Measurements from ENCODE around the gene CCDC174.

Gene CCDC174

GRCh38 chr3:14689247-14689980 is 37.9 kb downstream of the CCDC174 start:
- no peak overlapping the region for H3K4me3 ChIP-seq
- no peak overlapping the region for H3K27ac ChIP-seq

- Histone ChIP-seq H3K4me3 (no peak overlapping the region), H3K27ac (no peak overlapping the region)
Observed at GRCh38 chr3:14691239-14691638, 39.7 kb downstream of the CCDC174 start.

GRCh38 chr3:14691719-14692118 is 40.2 kb downstream of the CCDC174 start:
- Histone ChIP-seq H3K4me3 (no peak overlapping the region), H3K27ac (no peak overlapping the region)

- Histone ChIP-seq H3K4me3 (no peak overlapping the region), H3K27ac (no peak overlapping the region)
Observed at GRCh38 chr3:14698601-14699244, 47.2 kb downstream of the CCDC174 start.

GRCh38 chr3:14699643-14700042 is 48.1 kb downstream of the CCDC174 start:
- H3K27ac ChIP-seq: no peak overlapping the region

GRCh38 chr3:14700891-14701290 is 49.3 kb downstream of the CCDC174 start:
- Histone ChIP-seq H3K4me3 (no peak overlapping the region), H3K27ac (no peak overlapping the region)

More at GRCh38 chr3:14699643-14700042, 48.1 kb downstream of the CCDC174 start:
- H3K4me3 ChIP-seq: no peak overlapping the region

GRCh38 chr3:14701676-14702075 is 50.1 kb downstream of the CCDC174 start:
- H3K27ac ChIP-seq: no peak overlapping the region
- H3K4me3 ChIP-seq: no peak overlapping the region

GRCh38 chr3:14703128-14703750 is 51.7 kb downstream of the CCDC174 start:
- H3K27ac ChIP-seq: no peak overlapping the region
- no peak overlapping the region for H3K4me3 ChIP-seq

GRCh38 chr3:14703791-14704190 is 52.2 kb downstream of the CCDC174 start:
- Histone ChIP-seq H3K27ac (no peak overlapping the region), H3K4me3 (no peak overlapping the region)

- H3K4me3 ChIP-seq: no peak overlapping the region
- H3K27ac ChIP-seq: no peak overlapping the region
Observed at GRCh38 chr3:14706096-14706495, 54.5 kb downstream of the CCDC174 start.

- Histone ChIP-seq H3K4me3 (no peak overlapping the region), H3K27ac (no peak overlapping the region)
Observed at GRCh38 chr3:14716591-14716990, 65.0 kb downstream of the CCDC174 start.

GRCh38 chr3:14717307-14717706 is 65.7 kb downstream of the CCDC174 start:
- Histone ChIP-seq H3K27ac (no peak overlapping the region), H3K4me3 (no peak overlapping the region)

- no peak overlapping the region for H3K27ac ChIP-seq
- no peak overlapping the region for H3K4me3 ChIP-seq
Observed at GRCh38 chr3:14718539-14718938, 67.0 kb downstream of the CCDC174 start.

GRCh38 chr3:14719006-14719405 is 67.4 kb downstream of the CCDC174 start:
- H3K27ac ChIP-seq: no peak overlapping the region
- no peak overlapping the region for H3K4me3 ChIP-seq

- H3K4me3 ChIP-seq: no peak overlapping the region
- H3K27ac ChIP-seq: no peak overlapping the region
Observed at GRCh38 chr3:14721126-14721864, 69.7 kb downstream of the CCDC174 start.

Data from skin epidermis (tissue), 12 donors.